ENCODE measurements around the gene LMNTD2.
A peak's percentile ranks its signal among the peaks of the same experiment; 100 is the strongest.
"Not testable (repeated sequence)": the region's sequence is repeated elsewhere in the genome, so short reads cannot be mapped to it uniquely, and the experiment has no call there.

Gene LMNTD2

DNA sequence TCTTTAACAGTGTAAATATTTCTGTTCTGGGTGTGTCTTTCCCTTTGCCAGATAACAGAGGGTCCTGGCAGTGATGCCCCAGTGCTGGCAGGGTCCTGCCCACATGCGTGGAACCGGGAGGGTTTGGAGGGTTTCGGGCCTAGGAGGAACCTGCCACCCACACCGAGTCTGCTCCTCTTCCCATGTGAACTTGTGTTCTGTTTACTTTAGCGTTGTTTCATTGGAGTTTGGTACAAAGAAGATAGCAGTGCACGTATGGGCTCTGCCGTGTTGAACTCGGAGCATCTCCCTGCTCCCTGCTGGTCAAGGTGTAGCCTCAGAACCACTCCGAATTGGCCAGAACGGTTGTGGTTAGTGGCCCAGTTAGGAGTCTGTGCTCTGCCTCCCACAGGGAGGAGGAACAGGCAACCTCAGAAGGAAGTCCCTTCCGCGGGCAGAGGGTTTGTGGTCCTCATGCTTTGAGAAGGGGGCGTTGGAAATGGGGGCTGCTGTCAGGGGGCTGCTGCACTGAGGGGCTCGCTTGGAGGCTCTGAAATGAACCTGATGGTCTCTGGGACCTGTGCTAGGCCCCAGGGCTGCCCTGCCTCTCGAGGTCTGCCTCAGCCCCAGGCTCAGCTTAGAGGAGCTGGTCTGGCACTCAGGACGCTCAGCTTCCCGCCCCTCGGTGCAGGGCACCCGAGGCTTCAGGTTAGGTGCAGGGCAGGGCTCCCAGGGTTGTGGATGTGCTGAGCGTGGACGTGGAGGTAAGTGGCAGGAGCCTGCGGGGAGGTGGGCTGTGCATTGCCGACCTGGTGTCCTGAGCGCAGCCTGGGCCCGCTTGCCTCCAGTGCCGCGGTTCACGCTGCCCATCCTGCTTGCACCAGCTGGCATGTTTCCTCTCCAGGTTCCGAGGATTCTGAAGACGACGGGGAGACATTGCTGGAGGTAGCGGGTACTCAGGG lies 26.1 kb upstream of the LMNTD2 start:
- DNase-seq (ENCODE audit: low read depth in 2 of 2): no peak

DNA sequence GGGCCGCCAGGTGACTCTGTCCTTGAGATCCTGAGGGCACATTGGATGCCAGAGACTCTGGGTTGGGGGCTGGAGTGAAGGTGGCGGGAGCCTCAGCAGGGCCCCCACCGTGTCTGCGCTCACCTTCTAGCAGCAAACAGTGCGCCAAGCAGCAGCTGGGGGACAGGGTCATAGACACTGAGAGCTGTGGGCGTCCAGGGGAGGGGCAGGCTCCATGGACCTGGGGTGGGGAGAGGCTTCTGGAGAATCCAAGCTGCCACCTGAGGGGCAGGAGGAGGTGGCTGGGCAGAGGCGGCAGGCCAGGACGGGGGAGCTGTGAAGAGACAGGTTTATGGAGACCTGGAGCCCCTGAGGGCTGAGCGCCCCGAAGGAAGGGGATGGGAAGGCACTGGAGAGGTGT lies 23.7 kb upstream of the LMNTD2 start:
- DNase-seq (ENCODE audit: low read depth in 2 of 2): no peak

DNA sequence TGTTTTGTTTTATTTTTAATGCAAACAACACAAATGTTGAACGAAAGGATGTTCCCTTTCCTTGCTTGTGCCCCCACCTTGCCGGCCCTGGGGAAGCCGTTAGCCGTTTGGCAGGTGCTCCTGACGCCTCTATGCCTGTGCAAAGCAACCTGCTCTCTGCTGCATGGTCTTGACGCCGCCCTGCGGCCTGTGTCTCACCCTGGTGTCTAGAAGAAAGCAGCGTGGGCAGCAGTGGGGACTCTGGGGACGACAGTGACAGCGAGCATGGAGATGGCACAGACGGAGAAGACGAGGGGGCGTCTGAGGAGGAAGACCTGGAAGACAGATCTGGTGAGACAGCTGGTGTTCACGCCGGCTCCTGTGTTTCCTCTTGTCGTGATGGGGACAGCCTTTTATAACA lies 21.2 kb upstream of the LMNTD2 start:
- no peak for DNase-seq (ENCODE audit: low read depth in 2 of 2)

DNA sequence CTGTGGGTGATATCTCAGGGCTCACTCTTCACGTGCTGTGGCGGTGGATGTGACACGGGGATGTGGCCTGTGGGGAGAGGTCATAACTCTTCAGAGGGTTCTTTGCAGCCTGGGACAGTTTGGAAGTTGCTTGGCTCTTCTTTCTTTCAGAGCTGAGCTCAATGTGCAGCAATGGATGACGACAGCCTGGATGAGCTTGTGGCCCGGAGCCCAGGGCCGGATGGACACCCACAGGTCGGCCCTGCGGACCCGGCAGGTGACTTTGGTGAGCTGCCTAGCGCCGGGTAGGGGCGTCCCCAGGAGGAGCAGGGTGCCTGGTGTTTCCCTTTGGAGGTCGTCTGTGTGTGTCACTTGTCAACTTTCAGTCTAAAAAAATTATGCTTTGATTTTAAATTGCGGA lies 20.8 kb upstream of the LMNTD2 start:
- DNase-seq (ENCODE audit: low read depth in 2 of 2): no peak

DNA sequence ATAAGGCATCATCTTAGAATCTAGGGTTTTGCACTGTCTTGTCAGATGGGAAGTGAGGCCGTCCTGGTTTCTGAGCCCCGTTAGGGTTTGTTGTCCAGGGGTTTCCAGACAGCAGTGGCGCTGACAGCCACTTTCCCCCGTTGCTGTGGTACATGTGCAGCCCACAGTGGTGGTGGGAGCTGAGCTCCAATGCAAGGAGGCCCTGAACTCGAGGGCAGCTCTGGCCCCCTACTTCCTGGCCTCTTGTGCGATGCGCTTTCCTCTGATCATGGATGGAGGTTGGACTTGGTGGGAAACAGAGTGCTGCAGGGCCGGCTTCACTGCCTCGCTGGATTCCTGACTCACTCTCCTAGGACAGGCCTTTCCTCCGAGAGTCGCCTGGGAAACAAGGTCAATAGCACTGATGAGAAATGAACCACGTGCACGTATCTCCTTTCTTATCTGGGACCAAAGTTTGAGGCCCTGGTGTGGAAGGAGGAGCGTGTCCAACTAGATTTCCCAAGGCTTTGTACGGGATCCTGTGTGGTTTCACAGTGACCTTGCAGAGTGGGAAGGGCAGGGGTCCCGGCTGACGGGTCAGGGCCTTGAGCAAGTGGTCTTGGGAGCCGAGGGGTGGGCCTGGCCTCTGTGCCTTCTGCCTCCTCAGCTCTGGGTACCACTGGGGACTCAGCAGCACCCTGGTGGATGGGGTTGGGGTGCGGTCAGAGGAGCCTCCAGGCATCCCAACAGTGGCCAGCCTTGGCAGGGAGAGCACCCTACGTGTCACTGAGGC lies 19.5 kb upstream of the LMNTD2 start:
- DNase-seq (ENCODE audit: low read depth in 2 of 2): no peak

DNA sequence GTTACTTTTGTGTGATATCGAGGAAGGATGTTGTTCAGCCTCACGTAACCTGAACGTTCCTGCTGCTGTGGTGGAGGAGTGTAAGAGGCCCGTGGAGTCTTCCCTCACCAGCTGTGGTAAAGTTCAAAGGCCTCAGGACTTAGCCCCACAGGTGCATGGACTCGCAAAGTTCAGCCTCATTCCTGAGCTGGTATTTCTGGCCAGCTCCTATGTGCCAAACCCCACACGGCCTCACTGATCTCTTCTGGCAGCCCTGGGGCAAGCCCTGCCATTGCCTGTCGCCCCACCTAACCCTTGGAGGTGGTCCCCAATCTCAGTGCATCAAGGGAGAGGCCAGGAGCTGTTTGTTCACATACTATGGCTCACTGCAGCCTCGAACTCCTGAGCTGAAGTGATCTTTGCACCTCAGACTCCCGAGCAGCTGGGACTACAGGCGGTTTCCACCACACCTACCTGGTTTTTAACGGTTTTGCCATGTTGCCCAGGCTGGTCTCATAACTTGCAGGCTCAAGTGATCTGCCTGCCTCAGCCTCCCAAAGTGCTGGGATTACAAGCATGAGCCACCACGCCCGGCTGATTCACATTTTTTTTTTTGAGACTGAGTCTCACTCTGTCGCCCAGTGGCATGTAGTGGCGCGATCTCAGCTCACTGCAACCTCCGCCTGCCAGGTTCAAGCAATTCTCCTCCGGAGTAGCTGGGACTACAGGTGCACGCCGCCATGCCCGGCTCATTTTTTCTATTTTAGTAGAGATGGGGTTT lies 17.9 kb upstream of the LMNTD2 start:
- no peak for DNase-seq (ENCODE audit: low read depth in 2 of 2)

DNA sequence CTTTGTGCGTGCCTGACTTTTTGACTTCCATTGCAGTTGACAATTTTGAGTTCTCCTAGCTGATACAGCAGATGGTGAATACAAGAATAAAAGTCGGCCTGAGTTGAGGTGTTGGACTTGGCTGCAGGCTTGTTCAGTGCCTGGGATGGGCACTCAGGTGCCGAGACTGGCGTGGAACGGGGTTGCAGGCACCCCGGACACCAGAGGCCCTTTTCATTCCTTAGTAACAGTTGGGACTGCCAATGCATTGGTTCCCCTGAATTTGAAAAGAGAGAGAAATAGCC lies 17.0 kb upstream of the LMNTD2 start:
- DNase-seq (ENCODE audit: low read depth in 2 of 2): no peak

DNA sequence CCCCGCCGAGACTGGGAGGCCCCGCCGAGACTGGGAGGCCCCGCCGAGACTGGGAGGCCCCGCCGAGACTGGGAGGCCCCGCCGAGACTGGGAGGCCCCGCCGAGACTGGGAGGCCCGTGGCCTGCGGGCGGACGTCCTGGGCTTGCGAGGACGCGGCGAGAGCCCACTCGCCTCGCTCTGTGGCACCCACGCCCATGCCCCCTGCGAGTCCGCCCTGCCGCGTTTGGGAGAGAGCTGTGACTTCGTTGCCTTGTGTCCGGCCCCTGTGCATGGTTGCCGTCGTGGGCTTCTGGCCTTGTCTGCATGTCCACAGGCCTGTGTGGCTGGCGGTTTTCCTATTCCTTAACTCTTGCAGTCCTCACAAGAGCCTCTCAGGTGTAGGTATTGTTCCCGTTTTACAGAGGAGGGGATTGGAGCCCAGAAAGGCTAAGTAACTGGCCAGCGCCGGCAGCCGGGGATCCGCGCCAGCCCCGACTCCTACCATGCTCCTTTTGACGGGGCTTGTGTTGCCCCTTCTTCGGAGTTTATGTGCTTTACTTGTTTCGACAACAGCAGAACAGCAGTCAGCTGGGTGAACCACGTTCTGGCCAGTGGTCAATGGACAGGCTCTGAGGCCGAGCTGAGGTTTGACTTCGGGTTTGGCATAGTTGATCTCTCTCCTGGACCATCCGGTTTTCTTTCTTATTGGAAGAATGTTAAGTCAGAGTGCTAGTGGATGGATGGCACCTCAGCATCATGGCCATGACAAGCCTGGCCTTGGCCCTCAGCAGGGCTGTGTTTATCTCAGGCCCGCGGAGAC lies 16.5 kb upstream of the LMNTD2 start:
- DNase-seq (ENCODE audit: low read depth in 2 of 2): no peak

DNA sequence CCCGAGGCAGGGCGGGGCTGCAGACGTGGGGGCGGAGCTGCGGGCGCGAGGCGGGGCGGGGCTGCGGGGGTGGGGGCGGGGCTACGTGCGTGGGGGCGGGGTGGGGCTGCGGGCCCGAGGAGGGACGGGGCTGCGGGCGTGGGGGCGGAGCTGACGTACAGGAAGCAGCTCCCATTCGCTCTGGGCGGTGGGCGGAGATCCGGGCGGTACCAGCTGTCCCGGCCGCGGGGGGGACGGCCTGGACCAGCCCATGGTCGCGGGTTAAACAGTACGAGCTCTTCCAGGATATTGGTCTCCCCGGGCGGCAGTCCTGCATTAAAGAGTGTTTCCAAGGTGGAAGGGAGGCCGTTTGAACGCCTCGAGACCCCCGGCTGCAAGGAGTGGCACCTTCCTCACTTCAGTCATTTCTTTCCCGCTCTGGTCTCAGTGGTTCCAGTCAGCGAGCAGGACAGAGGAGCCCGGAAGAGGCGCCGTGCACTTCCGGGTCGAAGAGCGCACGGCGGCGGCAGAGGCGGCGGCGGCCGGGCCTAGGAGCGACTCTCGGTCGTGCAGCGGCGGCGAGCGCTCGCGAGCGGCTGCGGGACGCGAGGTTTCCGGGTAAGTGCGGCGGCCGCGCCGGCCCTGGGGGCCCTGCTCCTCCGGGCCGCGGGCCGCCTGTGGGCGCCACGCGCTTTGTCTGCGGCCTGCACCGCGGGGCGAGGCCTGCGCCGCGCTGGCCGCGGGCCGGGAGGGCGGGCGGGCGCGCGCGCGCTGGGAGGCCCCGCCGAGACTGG lies 15.6 kb upstream of the LMNTD2 start, which contains the start of gene PHRF1:
Gene PHRF1, plus strand, starts transcription at position 475 of the 773 bp plus-strand sequence. CDS start 5,043 bp downstream, outside the sequence.
- peak; percentile 95 for DNase-seq (ENCODE audit: low read depth in 2 of 2)

DNA sequence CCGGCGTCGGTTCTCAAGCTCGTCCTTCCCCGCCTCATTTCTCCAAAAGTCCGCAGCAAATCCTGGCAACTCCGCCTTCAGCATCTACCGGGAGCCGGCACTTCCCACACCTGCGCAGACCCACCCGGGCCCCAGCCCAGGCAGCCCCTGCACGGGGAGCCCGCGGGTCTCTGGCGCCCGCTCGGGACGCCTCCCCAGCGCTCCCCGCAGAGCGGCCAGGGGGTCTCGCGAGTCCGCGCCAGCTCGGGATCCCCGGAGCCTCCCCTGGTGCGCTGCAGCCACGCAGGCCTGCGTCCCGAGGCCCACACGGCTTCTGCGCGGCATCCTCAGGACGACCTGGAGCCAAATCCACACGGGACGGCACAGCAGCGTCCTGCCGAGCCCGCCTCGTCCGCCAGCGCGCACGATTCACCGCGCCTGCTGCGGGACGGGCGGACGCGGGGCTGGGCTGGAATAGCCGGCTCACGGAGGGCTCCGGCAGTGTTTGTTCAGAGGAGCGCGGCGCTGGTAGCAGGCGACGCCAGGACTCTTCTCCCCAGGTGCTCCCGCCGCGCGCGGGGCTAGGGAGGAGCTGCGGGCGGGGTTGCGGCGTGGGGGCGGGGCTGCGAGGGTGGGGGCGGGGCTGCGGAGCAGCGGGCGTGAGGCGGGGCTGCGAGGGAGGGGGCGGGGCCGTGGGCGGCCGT lies 14.9 kb upstream of the LMNTD2 start:
- no peak for DNase-seq (ENCODE audit: low read depth in 2 of 2)

DNA sequence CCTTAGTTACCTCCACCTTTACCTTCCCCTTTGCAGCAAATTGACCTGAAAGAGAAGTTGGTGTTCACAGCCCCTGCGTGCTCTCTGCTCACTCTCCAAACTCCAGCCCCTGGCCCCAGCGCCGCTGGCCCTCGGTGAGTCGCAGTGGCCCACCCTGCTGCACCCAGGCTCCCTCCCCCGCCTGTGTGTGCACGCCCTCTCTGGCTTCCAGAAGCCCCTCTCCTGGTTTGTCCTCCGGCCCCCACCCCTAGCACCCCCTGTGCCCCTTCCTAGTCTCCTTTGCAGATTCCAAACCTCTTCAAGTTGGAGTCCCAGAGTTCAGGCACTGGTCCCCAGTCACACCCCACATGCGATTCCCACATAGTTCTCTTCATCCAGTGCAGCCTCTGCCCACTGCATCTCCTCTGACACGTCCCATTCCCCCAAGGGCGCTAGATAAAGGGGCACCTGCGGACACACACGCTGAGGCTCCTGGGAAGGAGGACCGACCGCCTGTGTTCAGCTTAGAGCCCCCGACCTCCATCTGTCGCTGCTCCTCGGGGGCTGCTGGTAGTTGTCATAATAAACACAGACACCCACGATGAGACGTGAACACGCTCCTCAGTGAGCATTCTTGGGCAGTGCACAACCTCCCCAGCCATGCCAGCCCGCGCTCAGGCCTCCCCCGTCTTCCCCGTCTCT lies 14.2 kb upstream of the LMNTD2 start:
- no peak for DNase-seq (ENCODE audit: low read depth in 2 of 2)

DNA sequence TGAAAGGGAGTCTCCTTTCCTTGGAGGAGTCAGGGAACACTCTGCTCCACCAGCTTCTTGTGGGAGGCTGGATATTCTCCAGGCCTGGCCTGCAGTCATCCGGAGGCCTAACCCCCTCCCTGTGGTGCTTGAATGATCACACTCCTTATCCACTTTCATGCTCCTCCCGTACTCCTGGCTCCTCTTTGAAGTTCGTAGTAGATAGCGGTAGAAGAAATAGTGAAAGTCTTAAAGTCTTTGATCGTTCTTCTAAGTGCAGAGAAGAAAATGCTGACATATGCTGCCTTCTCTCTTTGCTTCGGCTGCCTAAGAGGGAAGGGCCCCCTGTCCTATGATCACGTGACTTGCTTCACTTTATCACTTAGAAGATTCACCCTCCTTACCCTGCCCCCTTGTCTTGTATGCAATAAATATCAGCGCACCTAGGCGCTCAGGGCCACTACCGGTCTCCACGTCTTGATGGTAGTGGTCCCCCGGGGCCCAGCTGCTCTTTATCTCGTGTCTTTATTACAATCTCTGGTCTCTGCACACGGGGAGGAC lies 13.6 kb upstream of the LMNTD2 start:
- DNase-seq (ENCODE audit: low read depth in 2 of 2): not testable (repeated sequence)

DNA sequence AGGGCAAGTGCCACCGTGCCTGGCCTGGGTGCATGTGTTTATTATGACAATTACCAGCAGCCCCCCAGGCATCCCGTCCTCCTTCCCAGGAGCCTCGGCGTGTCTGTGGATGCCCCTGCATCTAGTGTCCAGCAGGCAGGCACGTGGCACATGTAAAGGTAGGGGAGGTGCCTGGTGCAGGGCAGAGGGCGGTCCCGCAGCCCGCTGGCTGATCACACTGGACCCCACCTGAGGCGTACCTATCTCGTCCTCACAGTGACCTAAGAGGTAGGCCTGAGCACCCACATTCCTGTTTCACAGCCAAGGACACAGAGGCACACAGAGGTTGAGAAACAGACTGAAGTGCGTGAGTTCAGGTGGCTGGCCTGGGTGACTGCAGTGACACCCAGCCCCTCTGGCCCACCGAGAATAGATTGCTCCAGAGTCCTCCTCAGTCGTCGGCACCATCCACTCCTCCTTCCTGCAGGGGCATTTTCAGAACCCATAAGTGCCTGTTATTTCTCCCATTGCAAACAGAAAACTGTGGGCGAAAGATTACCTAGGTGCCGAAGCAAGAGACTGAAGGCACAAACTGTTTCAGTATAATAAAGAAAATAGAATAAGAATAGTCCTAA lies 12.7 kb upstream of the LMNTD2 start:
- no peak for DNase-seq (ENCODE audit: low read depth in 2 of 2)

DNA sequence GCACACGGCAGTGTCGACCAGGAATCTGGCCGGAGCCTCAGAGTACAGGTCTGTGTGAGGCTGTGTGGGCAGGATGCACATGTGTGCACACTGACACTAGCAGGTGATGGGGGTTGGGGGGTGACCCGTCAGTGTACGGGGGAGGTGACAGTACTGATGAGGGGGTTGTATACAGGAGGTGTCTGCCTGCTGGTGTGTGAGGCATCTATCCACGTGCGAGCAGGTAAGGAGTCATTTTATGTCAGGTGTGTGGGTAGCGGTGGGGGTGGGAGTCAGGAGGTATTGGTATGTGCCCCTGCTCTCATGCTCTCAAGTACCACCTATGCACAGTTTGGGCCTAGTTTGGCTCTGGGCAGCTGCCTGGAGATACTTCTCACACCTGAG lies 11.3 kb upstream of the LMNTD2 start:
- no peak for DNase-seq (ENCODE audit: low read depth in 2 of 2)

DNA sequence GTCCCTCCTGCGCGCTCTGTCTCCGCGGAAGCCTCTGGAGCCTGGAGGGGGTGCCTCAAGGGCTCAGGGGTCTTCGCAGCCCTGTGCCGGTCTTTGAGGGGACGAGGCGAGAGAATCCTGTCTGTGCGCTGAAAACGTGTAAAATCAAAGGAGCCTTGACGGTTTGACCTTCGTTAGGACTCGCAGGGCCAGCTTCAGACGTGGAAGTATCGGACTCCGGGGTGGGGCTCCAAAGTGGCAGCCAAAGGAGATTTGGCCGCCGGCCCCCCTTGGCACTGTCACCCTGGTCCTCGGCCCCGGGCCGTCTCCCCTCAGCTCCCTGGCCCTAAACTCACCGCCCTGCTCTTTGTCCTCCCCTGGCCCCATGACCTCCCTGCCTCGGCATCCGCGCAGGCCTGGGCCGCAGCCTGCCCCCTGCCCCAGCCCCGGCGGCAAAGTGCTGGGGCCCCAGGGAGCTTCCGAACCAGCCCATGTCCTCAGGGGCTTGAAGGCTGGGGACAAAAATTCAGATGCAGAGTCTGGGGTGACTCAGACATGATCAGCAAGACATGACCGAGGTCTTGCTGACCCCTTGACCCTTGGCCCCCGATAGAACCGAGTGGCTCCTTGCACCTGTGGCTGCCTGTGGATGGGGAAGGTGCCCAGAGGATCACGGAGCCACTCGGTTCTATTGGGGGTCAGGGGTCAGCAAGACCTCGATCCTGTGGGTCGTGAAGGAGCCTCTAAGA lies 8.8 kb upstream of the LMNTD2 start:
- no peak for DNase-seq (ENCODE audit: low read depth in 2 of 2)

DNA sequence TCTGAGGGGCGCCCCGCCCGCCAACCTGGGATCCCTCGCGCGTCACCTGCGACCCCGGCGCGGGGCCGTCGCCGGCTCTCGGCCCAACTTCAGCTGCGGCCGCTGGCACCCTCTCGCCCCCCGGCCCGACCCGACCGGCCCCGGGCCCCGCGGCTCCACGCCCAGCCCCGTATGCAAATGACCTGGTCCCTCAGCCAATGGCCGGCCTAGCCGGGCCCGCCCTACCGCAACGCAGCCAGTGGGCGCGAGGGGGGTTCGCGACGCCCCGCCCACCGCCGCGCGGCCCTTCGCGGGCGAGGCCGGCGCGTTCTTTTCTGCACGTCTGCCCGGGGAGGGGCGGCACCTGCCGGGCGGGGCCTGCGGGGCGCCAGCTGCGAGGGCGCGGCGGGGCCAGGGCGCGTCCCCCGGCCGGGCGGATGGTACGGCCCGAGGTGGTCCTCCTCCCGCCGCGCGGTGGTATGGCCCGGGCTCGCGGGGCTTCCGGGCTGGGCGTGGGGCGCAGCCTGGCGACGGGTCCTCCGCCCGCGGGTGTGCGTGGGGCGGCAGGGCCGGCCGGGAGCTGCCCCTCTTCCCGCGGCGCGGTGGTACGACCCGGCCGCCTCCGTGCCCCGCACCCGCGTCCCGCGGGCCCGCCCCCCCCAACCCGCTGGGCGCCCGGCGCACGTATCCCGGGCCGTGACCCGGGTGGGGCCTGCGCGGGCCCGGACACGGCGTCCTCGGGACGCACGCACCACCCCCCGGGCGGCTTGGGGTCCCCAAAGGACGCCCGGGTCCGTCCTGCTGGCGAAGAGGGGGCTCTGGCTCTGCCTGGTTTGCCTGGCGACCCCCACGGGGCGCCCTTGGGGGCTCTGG lies 8.0 kb upstream of the LMNTD2 start:
- DNase-seq (ENCODE audit: low read depth in 2 of 2): peak; percentile 78 to 85

DNA sequence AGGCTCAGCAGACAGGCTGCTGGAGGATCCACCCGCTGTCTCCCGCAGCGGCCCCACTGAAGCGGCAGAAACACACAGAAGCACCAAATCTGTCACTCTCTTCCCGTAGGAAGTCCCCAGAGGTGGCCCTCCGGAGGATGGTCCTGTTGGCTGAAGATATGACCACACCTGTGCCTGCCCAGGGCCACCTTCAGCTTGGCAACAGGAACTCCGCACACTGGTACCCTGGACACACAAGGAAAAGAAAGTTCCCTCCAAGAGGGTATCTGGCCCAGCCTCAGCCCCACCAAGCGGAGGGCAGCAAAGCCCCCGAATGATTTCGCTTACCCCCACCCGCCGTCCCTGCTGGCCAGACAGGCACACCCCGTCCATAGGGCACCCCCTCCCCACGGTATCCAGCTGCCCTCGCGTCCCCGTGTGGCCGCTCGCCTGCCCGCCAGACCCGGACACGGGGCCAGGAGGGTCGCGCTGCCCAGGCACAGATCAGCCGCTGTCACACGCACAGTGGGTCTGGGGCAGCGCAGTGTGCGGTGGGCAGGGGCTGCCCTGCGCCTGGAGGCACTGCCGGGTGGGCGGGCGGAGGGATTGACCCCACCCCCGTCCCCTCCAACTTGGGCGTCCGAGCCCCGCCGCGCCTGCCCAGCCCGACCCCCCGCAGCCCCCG lies 7.2 kb upstream of the LMNTD2 start:
- no peak for DNase-seq (ENCODE audit: low read depth in 2 of 2)
